Common myeloid progenitor, CD34-positive (primary cell): Measurements from ENCODE around the gene ITPKB.

Experiments
- CTCF ChIA-PET: fragments of 350-600 bp; sonication (Branson Sonifier 250); formaldehyde crosslinking; loops from one replicate; lab custom pipeline; 2021; ENCODE audit warnings: antibody characterized with exemption; lab: Charles Lee
- POLR2A ChIA-PET: fragments of 350-600 bp; sonication (Branson Sonifier 250); formaldehyde crosslinking; loops from one replicate; lab custom pipeline; 2021; ENCODE audit warnings: antibody characterized with exemption; lab: Charles Lee
- DNase-seq, 3 donors: peaks; one replicate each; pipeline versions ENCODE4 v3.0.0 to v3.0.0-alpha.2; 2013
- H3K27ac ChIP-seq, 2 experiments: 1 replicate in 1 of 2; 2 replicates in 1 of 2; pipeline ENCODE4 v1.7.0; 2013; ENCODE audit warnings: inconsistent platforms in 2 of 2, low read length in 2 of 2, mild to moderate bottlenecking in 2 of 2, low read depth in 1 of 2, moderate library complexity in 1 of 2; ENCODE audit not compliant: severe bottlenecking in 2 of 2, insufficient read depth in 1 of 2, poor library complexity in 1 of 2
- H3K27me3 ChIP-seq, 5 experiments: replicated peaks in 2 of 5; 1 replicate in 3 of 5; 2 replicates in 2 of 5; pipeline versions ENCODE4 v1.6.1 to v1.7.0; 2013; ENCODE audit warnings: low read length in 4 of 5, mild to moderate bottlenecking in 2 of 5, moderate library complexity in 2 of 5, inconsistent platforms in 1 of 5; ENCODE audit not compliant: insufficient read depth in 5 of 5, control insufficient read depth in 4 of 5
- H3K36me3 ChIP-seq, 4 experiments: 1 replicate in 2 of 4; 2 replicates in 2 of 4; pipeline versions ENCODE4 v1.6.1 to v1.7.0; 2013; ENCODE audit warnings: low read length in 3 of 4, control low read depth in 1 of 4, mild to moderate bottlenecking in 1 of 4; ENCODE audit not compliant: control insufficient read depth in 4 of 4, insufficient read depth in 4 of 4
- H3K4me1 ChIP-seq, 4 experiments: 1 replicate in 3 of 4; 2 replicates in 1 of 4; pipeline versions ENCODE4 v1.6.1 to v1.7.1; 2013; ENCODE audit warnings: low read length in 3 of 4, mild to moderate bottlenecking in 3 of 4, control low read depth in 1 of 4, inconsistent platforms in 1 of 4, moderate library complexity in 1 of 4; ENCODE audit not compliant: control insufficient read depth in 4 of 4, insufficient read depth in 4 of 4; ENCODE audit errors: control extremely low read depth in 1 of 4
- H3K4me3 ChIP-seq, 7 experiments: 1 replicate in 4 of 7; 2 replicates in 3 of 7; pipeline versions ENCODE4 v1.5.1 to v1.7.0; 2013; ENCODE audit warnings: mild to moderate bottlenecking in 7 of 7, low read length in 6 of 7, moderate library complexity in 6 of 7, inconsistent platforms in 2 of 7, low read depth in 2 of 7, control low read depth in 1 of 7; ENCODE audit not compliant: insufficient read depth in 4 of 7, control insufficient read depth in 1 of 7; ENCODE audit errors: extremely low read depth in 1 of 7
- H3K9me3 ChIP-seq, 5 experiments: 1 replicate in 4 of 5; 2 replicates in 1 of 5; pipeline versions ENCODE4 v1.6.1 to v1.7.1; 2013; ENCODE audit warnings: low read length in 4 of 5, mild to moderate bottlenecking in 2 of 5, inconsistent platforms in 1 of 5, low read depth in 1 of 5, moderate library complexity in 1 of 5; ENCODE audit not compliant: control insufficient read depth in 4 of 5, insufficient read depth in 2 of 5; ENCODE audit errors: control extremely low read depth in 1 of 5
- WGBS: methylation state at CpG from one replicate; pipeline ENCODE4 v1.1.5; 2013; ENCODE audit not compliant: insufficient coverage; 5-methylcytosine and 5-hydroxymethylcytosine counted together

Gene ITPKB

GRCh38 chr1:226714148-226714547 lies 24.9 kb downstream of the ITPKB start:
- ChIA-PET CTCF (interaction anchor here (0.9 kb wide), 1 partner anchor 10 kb away, joined by 5 read pairs; no protein-coding TSS in a partner anchor), POLR2A (no interaction called here)
- Histone ChIP-seq H3K4me1 (peaks cover 26 to 77% (median 64%) of the 10 kb centered on the region in 4 experiments), H3K36me3 (peaks cover 0 to 10% (median 3%) of the 10 kb centered on the region in 4 experiments), H3K9me3 (peaks cover 0 to 4% (median 0%) of the 10 kb centered on the region in 5 experiments), H3K27ac (no peak overlapping the region), H3K4me3 (no peak overlapping the region), H3K27me3 (no peaks in the 10 kb centered on the region)
- DNase-seq: no peak

- H3K9me3 ChIP-seq: peaks cover 0 to 4% (median 0%) of the 10 kb centered on the region in 5 experiments
- CTCF ChIA-PET: interaction anchor here (1.1 to 3.5 kb wide), 5 partner anchors 10 to 52 kb away, joined by 3 to 16 read pairs (median 5); no protein-coding TSS in a partner anchor
- H3K27ac ChIP-seq: no peak overlapping the region
- POLR2A ChIA-PET: interaction anchor here (0.6 kb wide), 1 partner anchor 18 kb away, joined by 3 read pairs; no protein-coding TSS in a partner anchor
- peaks cover 32 to 81% (median 72%) of the 10 kb centered on the region in 4 experiments for H3K4me1 ChIP-seq
- H3K27me3 ChIP-seq: no peaks in the 10 kb centered on the region
- peak in 1 of 3 donors; percentile 65 for DNase-seq
- peaks cover 0 to 8% (median 1%) of the 10 kb centered on the region in 4 experiments for H3K36me3 ChIP-seq
- H3K4me3 ChIP-seq: peak overlapping the region in 3 of 7 experiments; percentile 29 to 58 (median 51)
- WGBS: 41% methylated on average over 14 of the region's 19 CpGs
These were observed 26.2 kb downstream of the ITPKB start for GRCh38 chr1:226712742-226713419.

GRCh38 chr1:226711976-226712741 lies 26.9 kb downstream of the ITPKB start:
- H3K27ac ChIP-seq: peak overlapping the region in 1 of 2 experiments; percentile 46

GRCh38 chr1:226710501-226710900 lies 28.6 kb downstream of the ITPKB start:
- H3K36me3 ChIP-seq: peaks cover 0 to 19% (median 2%) of the 10 kb centered on the region in 4 experiments
- no peaks in the 10 kb centered on the region for H3K27me3 ChIP-seq
- POLR2A ChIA-PET: no interaction called here
- CTCF ChIA-PET: interaction anchor here (1.4 to 4.7 kb wide), 6 partner anchors 9 to 25 kb away, joined by 4 to 20 read pairs (median 8); no protein-coding TSS in a partner anchor
- peak overlapping the region in 4 of 7 experiments; percentile 29 to 62 (median 46) for H3K4me3 ChIP-seq
- H3K27ac ChIP-seq: peak overlapping the region in 1 of 2 experiments; percentile 72
- no peak for DNase-seq
- peaks cover 0 to 4% (median 0%) of the 10 kb centered on the region in 5 experiments for H3K9me3 ChIP-seq
- 66% methylated on average over 3 of the region's 6 CpGs for WGBS
- H3K4me1 ChIP-seq: peaks cover 22 to 60% (median 55%) of the 10 kb centered on the region in 4 experiments

More at GRCh38 chr1:226711976-226712741, 26.9 kb downstream of the ITPKB start:
- H3K4me1 ChIP-seq: peaks cover 29 to 73% (median 64%) of the 10 kb centered on the region in 4 experiments
- peaks cover 0 to 14% (median 1%) of the 10 kb centered on the region in 4 experiments for H3K36me3 ChIP-seq
- 6% methylated on average over 14 of the region's 21 CpGs for WGBS
- DNase-seq: peak in 1 of 3 donors; percentile 49
- ChIA-PET CTCF (interaction anchor here (0.7 to 3.5 kb wide), 10 partner anchors 11 to 728 kb away, joined by 3 to 16 read pairs (median 3); no protein-coding TSS in a partner anchor), POLR2A (no interaction called here)
- no peaks in the 10 kb centered on the region for H3K27me3 ChIP-seq
- peak overlapping the region in 6 of 7 experiments; percentile 13 to 58 (median 36) for H3K4me3 ChIP-seq
- H3K9me3 ChIP-seq: peaks cover 0 to 4% (median 0%) of the 10 kb centered on the region in 5 experiments

- Histone ChIP-seq H3K9me3 (peaks cover 0 to 4% (median 0%) of the 10 kb centered on the region in 5 experiments), H3K36me3 (peaks cover 0 to 20% (median 3%) of the 10 kb centered on the region in 4 experiments), H3K4me3 (peak overlapping the region in 6 of 7 experiments; percentile 3 to 62 (median 37)), H3K27ac (peak overlapping the region in 1 of 2 experiments; percentile 72), H3K4me1 (peaks cover 22 to 60% (median 55%) of the 10 kb centered on the region in 4 experiments), H3K27me3 (no peaks in the 10 kb centered on the region)
- POLR2A ChIA-PET: no interaction called here
- CTCF ChIA-PET: interaction anchor here (1.4 to 4.7 kb wide), 8 partner anchors 9 to 111 kb away, joined by 3 to 20 read pairs (median 6); no protein-coding TSS in a partner anchor
- no peak for DNase-seq
- 18% methylated on average over 2 of the region's 4 CpGs for WGBS
These were observed 29.1 kb downstream of the ITPKB start for GRCh38 chr1:226709953-226710352.

GRCh38 chr1:226708967-226709396 lies 30.1 kb downstream of the ITPKB start:
- peak; percentile 42 to 67 (median 61) for DNase-seq
- peaks cover 23 to 60% (median 55%) of the 10 kb centered on the region in 4 experiments for H3K4me1 ChIP-seq
- CTCF ChIA-PET: interaction anchor here (1.0 to 4.7 kb wide), 6 partner anchors 10 to 112 kb away, joined by 3 to 20 read pairs (median 5); no protein-coding TSS in a partner anchor
- peak overlapping the region in 1 of 2 experiments; percentile 72 for H3K27ac ChIP-seq
- WGBS: 50% methylated on average over 4 of the region's 5 CpGs
- H3K27me3 ChIP-seq: no peaks in the 10 kb centered on the region
- no peak overlapping the region for H3K4me3 ChIP-seq
- peaks cover 0 to 2% (median 0%) of the 10 kb centered on the region in 5 experiments for H3K9me3 ChIP-seq
- POLR2A ChIA-PET: no interaction called here
- peaks cover 0 to 16% (median 3%) of the 10 kb centered on the region in 4 experiments for H3K36me3 ChIP-seq
